HepG2 (cell line): ENCODE data around the gene MPZL3. TPM values are rescaled to one million over a fixed set of nuclear protein-coding genes. Genes with fewer than 3 reads are reported as not detected.

Experiments
- EP300 ChIP-seq, 3 experiments: sonication (generic) in 1 of 3; formaldehyde crosslinking in 1 of 3; IDR thresholded peaks; 2 replicates each; pipeline versions ENCODE4 v1.5.1 to v1.6.1; 2011 to 2020; ENCODE audit warnings: low read depth in 2 of 3, low read length in 2 of 3, borderline replicate concordance in 1 of 3, improper control_type of control experiment in 1 of 3, mild to moderate bottlenecking in 1 of 3, missing genetic modification reagents in 1 of 3, moderate library complexity in 1 of 3
- FOSL2 ChIP-seq: sonication (generic); formaldehyde crosslinking; IDR thresholded peaks from 2 replicates; pipeline ENCODE4 v1.4.0; 2020; ENCODE audit warnings: missing genetic modification reagents
- HDAC1 ChIP-seq: sonication (generic); formaldehyde crosslinking; IDR thresholded peaks from 2 replicates; pipeline ENCODE4 v1.5.1; 2020; ENCODE audit warnings: mild to moderate bottlenecking, missing genetic modification reagents
- HNF4A ChIP-seq: sonication (generic); formaldehyde crosslinking; IDR thresholded peaks from 2 replicates; pipeline ENCODE4 v1.4.0; 2020; ENCODE audit warnings: missing genetic modification reagents
- NCOR1 ChIP-seq: fragments of 200-600 bp; sonication (generic); IDR thresholded peaks from 2 replicates; pipeline ENCODE4 v1.7.0; 2017; ENCODE audit warnings: antibody characterized with exemption, low read length, borderline replicate concordance
- PAWR ChIP-seq: sonication (generic); formaldehyde crosslinking; IDR thresholded peaks from 2 replicates; pipeline ENCODE4 v1.4.0; 2020; ENCODE audit warnings: missing genetic modification reagents, mild to moderate bottlenecking, borderline replicate concordance
- POLR2A ChIP-seq, 2 experiments: IDR thresholded peaks; 2 replicates each; pipeline ENCODE4 v1.6.1; 2011; ENCODE audit warnings: low read depth in 2 of 2, low read length in 2 of 2, mild to moderate bottlenecking in 1 of 2, moderate library complexity in 1 of 2; ENCODE audit not compliant: insufficient read depth in 1 of 2
- POLR2AphosphoS5 ChIP-seq: IDR thresholded peaks from 2 replicates; pipeline ENCODE4 v1.6.1; 2012; ENCODE audit warnings: low read depth, low read length
- RBM39 ChIP-seq: fragments of 200-400 bp; formaldehyde crosslinking; IDR thresholded peaks from one replicate; pipeline ENCODE4 v1.6.1; 2018; ENCODE audit warnings: antibody characterized with exemption, mild to moderate bottlenecking, low read depth, low read length; ENCODE audit not compliant: poor library complexity, severe bottlenecking
- RCOR2 ChIP-seq: IDR thresholded peaks from 2 replicates; pipeline ENCODE4 v1.6.1; 2016; ENCODE audit warnings: missing biosample characterization, missing genetic modification reagents
- SKI ChIP-seq: fragments of 450-650 bp; IDR thresholded peaks from one replicate; pipeline ENCODE4 v1.6.1; 2018; ENCODE audit warnings: mild to moderate bottlenecking; ENCODE audit not compliant: partially characterized antibody
- SOX6 ChIP-seq, 2 experiments: fragments of 450-650 bp in 1 of 2; sonication (generic) in 1 of 2; formaldehyde crosslinking in 1 of 2; IDR thresholded peaks; 2 replicates each; pipeline versions ENCODE4 v1.4.0 to v1.6.1; 2017 to 2020; ENCODE audit warnings: antibody characterized with exemption in 1 of 2, mild to moderate bottlenecking in 1 of 2, missing genetic modification reagents in 1 of 2
- TEAD3 ChIP-seq: optimal IDR thresholded peaks from 2 replicates; pipeline ENCODE3; 2016; ENCODE audit warnings: borderline replicate concordance
- TRIM24 ChIP-seq: sonication (generic); formaldehyde crosslinking; IDR thresholded peaks from 2 replicates; pipeline ENCODE4 v1.8.0; 2022; ENCODE audit warnings: mild to moderate bottlenecking, missing genetic modification reagents
- U2AF2 ChIP-seq: fragments of 200-400 bp; formaldehyde crosslinking; IDR thresholded peaks from 2 replicates; pipeline ENCODE4 v1.6.1; 2017; ENCODE audit warnings: low read depth, mild to moderate bottlenecking, low read length
- YEATS2 ChIP-seq: sonication (generic); formaldehyde crosslinking; IDR thresholded peaks from 2 replicates; pipeline ENCODE4 v1.4.0; 2020; ENCODE audit warnings: missing genetic modification reagents, borderline replicate concordance
- ZBTB33 ChIP-seq: sonication (generic); formaldehyde crosslinking; IDR thresholded peaks from 2 replicates; pipeline ENCODE4 v1.4.0; 2020; ENCODE audit warnings: missing genetic modification reagents
- ZNF792 ChIP-seq: IDR thresholded peaks from 2 replicates; pipeline ENCODE4 v1.6.1; 2016
- ZSCAN25 ChIP-seq: sonication (generic); formaldehyde crosslinking; IDR thresholded peaks from 2 replicates; pipeline ENCODE4 v1.8.0; 2022; ENCODE audit warnings: mild to moderate bottlenecking, missing genetic modification reagents
- polyA plus RNA-seq, 8 experiments: library from polyadenylated mRNA; depleted of rRNA in 3 of 8; stranded (reverse) in 7 of 8; unstranded in 1 of 8; fragments of >200 nt; fragmentation: Illumina TruSeq in 4 of 8; extraction: Trizol in 4 of 8; gene quantifications; 2 replicates each; pipeline versions ENCODE4 v1.2.1 to v1.2.3, GENCODE V29; 2011 to 2016; ENCODE audit warnings: low read depth in 4 of 8, missing spikeins in 1 of 8, mixed read lengths in 1 of 8; ENCODE audit not compliant: insufficient read depth in 1 of 8
- total RNA-seq, 5 experiments: library from RNA; depleted of rRNA; stranded (reverse); fragments of >200 nt; fragmentation: Illumina TruSeq; extraction: Trizol; gene quantifications; 2 replicates each; pipeline ENCODE4 v1.2.3, GENCODE V29; 2016; ENCODE audit warnings: low read depth in 1 of 5
- TF ChIP-seq, protein P1 (sequence below): sonication (generic); formaldehyde crosslinking; conservative IDR thresholded peaks from 2 replicates; pipeline ENCODE4 v1.4.0; 2020; ENCODE audit warnings: mild to moderate bottlenecking, missing genetic modification reagents, moderate library complexity
- TF ChIP-seq, protein P2 (sequence below): sonication (generic); formaldehyde crosslinking; IDR thresholded peaks from 2 replicates; pipeline ENCODE4 v1.8.0; 2022; ENCODE audit warnings: missing genetic modification reagents, mild to moderate bottlenecking, borderline replicate concordance

Gene MPZL3
- total and polyA plus RNA-seq, 2 of the 13 experiments (the other 11 are each of a cell fraction or from before 2014, with no cell fraction given) = 5.3 to 9.3 TPM

DNA sequence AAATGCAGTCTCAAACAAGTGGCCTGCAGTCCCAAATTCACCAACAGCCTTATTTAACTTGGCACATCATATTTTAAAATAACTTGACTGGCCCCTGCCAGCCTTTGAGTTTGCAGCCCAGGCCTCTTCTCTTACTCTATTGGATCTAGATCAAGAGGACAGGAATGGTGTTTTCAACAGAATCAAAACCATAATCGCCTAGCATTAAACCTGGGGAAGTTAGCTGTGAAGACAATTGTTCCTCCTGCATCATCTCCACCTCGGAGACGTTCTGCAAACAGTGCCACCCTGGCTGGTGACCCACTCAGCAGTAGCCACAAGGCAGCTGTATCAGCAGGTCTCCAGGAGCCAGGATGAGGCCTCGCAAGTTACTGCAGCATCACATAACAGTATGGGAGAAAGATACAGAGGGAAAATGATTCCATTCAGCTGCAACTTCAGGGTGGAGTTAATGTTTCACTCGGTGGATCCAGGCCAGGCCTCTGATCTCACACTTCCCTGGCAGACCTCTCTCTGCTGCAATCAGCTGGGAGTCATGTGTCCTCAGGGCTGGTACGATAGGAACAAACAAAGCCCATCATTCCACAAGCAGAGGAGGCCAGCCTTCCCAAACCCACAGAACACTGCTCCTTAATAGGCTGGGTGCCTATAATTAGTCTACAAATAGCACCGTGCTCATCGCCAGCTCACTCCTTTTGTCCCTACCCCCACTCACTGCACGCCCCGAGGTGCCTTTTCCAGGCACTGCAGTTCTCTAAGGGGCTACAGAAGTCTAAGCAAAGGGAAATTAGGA lies 57.1 kb downstream of the MPZL3 start (continued):
- TF ChIP-seq, protein P1, sequence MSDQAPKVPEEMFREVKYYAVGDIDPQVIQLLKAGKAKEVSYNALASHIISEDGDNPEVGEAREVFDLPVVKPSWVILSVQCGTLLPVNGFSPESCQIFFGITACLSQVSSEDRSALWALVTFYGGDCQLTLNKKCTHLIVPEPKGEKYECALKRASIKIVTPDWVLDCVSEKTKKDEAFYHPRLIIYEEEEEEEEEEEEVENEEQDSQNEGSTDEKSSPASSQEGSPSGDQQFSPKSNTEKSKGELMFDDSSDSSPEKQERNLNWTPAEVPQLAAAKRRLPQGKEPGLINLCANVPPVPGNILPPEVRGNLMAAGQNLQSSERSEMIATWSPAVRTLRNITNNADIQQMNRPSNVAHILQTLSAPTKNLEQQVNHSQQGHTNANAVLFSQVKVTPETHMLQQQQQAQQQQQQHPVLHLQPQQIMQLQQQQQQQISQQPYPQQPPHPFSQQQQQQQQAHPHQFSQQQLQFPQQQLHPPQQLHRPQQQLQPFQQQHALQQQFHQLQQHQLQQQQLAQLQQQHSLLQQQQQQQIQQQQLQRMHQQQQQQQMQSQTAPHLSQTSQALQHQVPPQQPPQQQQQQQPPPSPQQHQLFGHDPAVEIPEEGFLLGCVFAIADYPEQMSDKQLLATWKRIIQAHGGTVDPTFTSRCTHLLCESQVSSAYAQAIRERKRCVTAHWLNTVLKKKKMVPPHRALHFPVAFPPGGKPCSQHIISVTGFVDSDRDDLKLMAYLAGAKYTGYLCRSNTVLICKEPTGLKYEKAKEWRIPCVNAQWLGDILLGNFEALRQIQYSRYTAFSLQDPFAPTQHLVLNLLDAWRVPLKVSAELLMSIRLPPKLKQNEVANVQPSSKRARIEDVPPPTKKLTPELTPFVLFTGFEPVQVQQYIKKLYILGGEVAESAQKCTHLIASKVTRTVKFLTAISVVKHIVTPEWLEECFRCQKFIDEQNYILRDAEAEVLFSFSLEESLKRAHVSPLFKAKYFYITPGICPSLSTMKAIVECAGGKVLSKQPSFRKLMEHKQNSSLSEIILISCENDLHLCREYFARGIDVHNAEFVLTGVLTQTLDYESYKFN (CRISPR knock-in tag) = peak; percentile 92
- TF ChIP-seq FOSL2 (CRISPR knock-in tag) (peak; percentile 78), HDAC1 (CRISPR knock-in tag) (peak; percentile 72), RCOR2 (CRISPR knock-in tag) (peak; percentile 41; the same call in 1 of the 2 replicates), RBM39 (no peak), YEATS2 (CRISPR knock-in tag) (peak; percentile 53; the same call in 1 of the 2 replicates), NCOR1 (peak; percentile 33; the same call in 1 of the 2 replicates), HNF4A (CRISPR knock-in tag) (peak; percentile 60; the same call in 1 of the 2 replicates), POLR2AphosphoS5 (peak; percentile 62), POLR2A (IDR thresholded peaks at IDR 0.05; ENCODE audit: insufficient read depth in 1 of 2, low read depth in 2 of 2, low read length in 2 of 2) (peak; percentile 63 to 75; a peak in 3 of 4 replicates), ZSCAN25 (CRISPR knock-in tag) (0 out of 2 replicates have a peak, but pooled peaks have one; percentile 11), ZBTB33 (CRISPR knock-in tag) (no peak), SKI (peak; percentile 24), ZNF792 (peak; percentile 98), TRIM24 (CRISPR knock-in tag) (0 out of 2 replicates have a peak, but pooled peaks have one; percentile 30), EP300 (IDR thresholded peaks at IDR 0.05; ENCODE audit: low read depth in 2 of 2, low read length in 2 of 2) (peak; percentile 20 to 86; a peak in 3 of 4 replicates), EP300 (CRISPR knock-in tag; IDR thresholded peaks at IDR 0.05; ENCODE audit: borderline replicate concordance) (peak; percentile 77; the same call in 1 of the 2 replicates), U2AF2 (0 out of 2 replicates have a peak, but pooled peaks have one; percentile 32), TEAD3 (peak; percentile 86), PAWR (CRISPR knock-in tag) (no peak), SOX6 (IDR thresholded peaks at IDR 0.05) (no peak), SOX6 (CRISPR knock-in tag; IDR thresholded peaks at IDR 0.05) (peak; percentile 94)
- TF ChIP-seq, protein P2, sequence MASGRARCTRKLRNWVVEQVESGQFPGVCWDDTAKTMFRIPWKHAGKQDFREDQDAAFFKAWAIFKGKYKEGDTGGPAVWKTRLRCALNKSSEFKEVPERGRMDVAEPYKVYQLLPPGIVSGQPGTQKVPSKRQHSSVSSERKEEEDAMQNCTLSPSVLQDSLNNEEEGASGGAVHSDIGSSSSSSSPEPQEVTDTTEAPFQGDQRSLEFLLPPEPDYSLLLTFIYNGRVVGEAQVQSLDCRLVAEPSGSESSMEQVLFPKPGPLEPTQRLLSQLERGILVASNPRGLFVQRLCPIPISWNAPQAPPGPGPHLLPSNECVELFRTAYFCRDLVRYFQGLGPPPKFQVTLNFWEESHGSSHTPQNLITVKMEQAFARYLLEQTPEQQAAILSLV (CRISPR knock-in tag) = 0 out of 2 replicates have a peak, but pooled peaks have one; percentile 43
